ENCODE results near the gene ARID1B. TPM values are rescaled to one million over a fixed set of nuclear protein-coding genes. Genes with fewer than 3 reads are reported as not detected.

ARID1B gene
- total RNA-seq, 4 donors from 2014 or later = 87.1 to 194 (median 115) TPM

GRCh38 chr6:157108923-157109322 lies 331.7 kb downstream of the ARID1B start:
- WGBS, 2 donors (ENCODE audit: low coverage in 1 of 2) = 91% methylated on average over 7 of the region's 7 CpGs

GRCh38 chr6:157110607-157111006 lies 333.4 kb downstream of the ARID1B start:
- Histone ChIP-seq H3K36me3 (no peaks in the 10 kb centered on the region), H3K4me3 (no peak overlapping the region), H3K27ac (no peak overlapping the region), H3K9me3 (no peaks in the 10 kb centered on the region), H3K27me3 (no peaks in the 10 kb centered on the region), H3K4me1 (peaks cover 0 to 18% (median 11%) of the 10 kb centered on the region in 4 donors)
- WGBS, 2 donors (ENCODE audit: low coverage in 1 of 2) = 93% methylated on average over 5 of the region's 5 CpGs
- no peak for DNase-seq
- intact Hi-C loops (cut with DNase I; ENCODE audit: low total_unique reads) (no loop called here), in situ Hi-C loops (cut with MboI; ENCODE audit: low pct_ligation_motif_present in 1 of 4, low pct_unique_long_range_greater_than_20kb in 1 of 4, low sequenced_read_pairs in 3 of 4) (no loop called here)
- TF ChIP-seq POLR2A (IDR thresholded peaks at IDR 0.05) (no peak), POLR2AphosphoS5 (IDR thresholded peaks at IDR 0.05) (no peak), CTCF (IDR thresholded peaks at IDR 0.05) (no peak), EP300 (IDR thresholded peaks at IDR 0.05; ENCODE audit: low read depth) (no peak)

More at GRCh38 chr6:157108923-157109322, 331.7 kb downstream of the ARID1B start:
- intact Hi-C loops (cut with DNase I; ENCODE audit: low total_unique reads) (no loop called here), in situ Hi-C loops (cut with MboI; ENCODE audit: low pct_ligation_motif_present in 1 of 4, low pct_unique_long_range_greater_than_20kb in 1 of 4, low sequenced_read_pairs in 3 of 4) (no loop called here)
- Histone ChIP-seq H3K9me3 (no peaks in the 10 kb centered on the region), H3K36me3 (no peaks in the 10 kb centered on the region), H3K27ac (peak overlapping the region; percentile 41 to 57 (median 52)), H3K4me3 (no peak overlapping the region), H3K4me1 (peaks cover 0 to 18% (median 11%) of the 10 kb centered on the region in 4 donors), H3K27me3 (no peaks in the 10 kb centered on the region)
- DNase-seq = no peak
- TF ChIP-seq POLR2A (IDR thresholded peaks at IDR 0.05) = no peak
- no peak for TF ChIP-seq POLR2AphosphoS5 (IDR thresholded peaks at IDR 0.05)
- no peak for TF ChIP-seq EP300 (IDR thresholded peaks at IDR 0.05; ENCODE audit: low read depth)
- no peak for TF ChIP-seq CTCF (IDR thresholded peaks at IDR 0.05)

- no peaks in the 10 kb centered on the region for H3K36me3 ChIP-seq
- in situ Hi-C loops (cut with MboI; ENCODE audit: low pct_ligation_motif_present in 1 of 4, low pct_unique_long_range_greater_than_20kb in 1 of 4, low sequenced_read_pairs in 3 of 4) (no loop called here), intact Hi-C loops (cut with DNase I; ENCODE audit: low total_unique reads) (no loop called here)
- no peaks in the 10 kb centered on the region for H3K9me3 ChIP-seq
- 96 to 98% methylated on average over 4 of the region's 4 CpGs for WGBS, 2 donors (ENCODE audit: low coverage in 1 of 2)
- no peak overlapping the region for H3K27ac ChIP-seq
- H3K27me3 ChIP-seq = no peaks in the 10 kb centered on the region
- TF ChIP-seq POLR2AphosphoS5 (IDR thresholded peaks at IDR 0.05) (no peak), CTCF (IDR thresholded peaks at IDR 0.05) (no peak), POLR2A (IDR thresholded peaks at IDR 0.05) (no peak), EP300 (IDR thresholded peaks at IDR 0.05; ENCODE audit: low read depth) (no peak)
- no peak for DNase-seq
- H3K4me1 ChIP-seq = peaks cover 0 to 8% (median 4%) of the 10 kb centered on the region in 4 donors
- no peak overlapping the region for H3K4me3 ChIP-seq
These were observed 336.2 kb downstream of the ARID1B start for GRCh38 chr6:157113389-157113788.

- H3K9me3 ChIP-seq = no peaks in the 10 kb centered on the region
- no peaks in the 10 kb centered on the region for H3K27me3 ChIP-seq
- no peak overlapping the region for H3K27ac ChIP-seq
- H3K4me1 ChIP-seq = no peaks in the 10 kb centered on the region
- TF ChIP-seq POLR2AphosphoS5 (IDR thresholded peaks at IDR 0.05) = no peak
- TF ChIP-seq CTCF (IDR thresholded peaks at IDR 0.05) = no peak
- TF ChIP-seq EP300 (IDR thresholded peaks at IDR 0.05; ENCODE audit: low read depth) = no peak
- no peak for TF ChIP-seq POLR2A (IDR thresholded peaks at IDR 0.05)
- DNase-seq = no peak
- no peak overlapping the region for H3K4me3 ChIP-seq
- in situ Hi-C loops (cut with MboI; ENCODE audit: low pct_ligation_motif_present in 1 of 4, low pct_unique_long_range_greater_than_20kb in 1 of 4, low sequenced_read_pairs in 3 of 4) (no loop called here), intact Hi-C loops (cut with DNase I; ENCODE audit: low total_unique reads) (no loop called here)
- no peaks in the 10 kb centered on the region for H3K36me3 ChIP-seq
- WGBS, 2 donors (ENCODE audit: low coverage in 1 of 2) = 80% methylated on average over 3 of the region's 3 CpGs; no CpG with 5 or more reads in 1 of the 2 donors
These were observed 339.2 kb downstream of the ARID1B start for GRCh38 chr6:157116426-157116825.

Data from transverse colon (tissue), 4 donors.